NB4 (cell line): ENCODE data around the gene AFF3.

Source experiments
- DNase-seq: peaks from one replicate; pipeline ENCODE4 v3.0.0; 2010; ENCODE audit warnings: low read depth
- H3K4me3 ChIP-seq: one replicate; pipeline ENCODE4 v1.5.1; 2011; ENCODE audit warnings: mild to moderate bottlenecking, low read depth, low read length, moderate library complexity
- CTCF ChIP-seq: IDR thresholded peaks from one replicate; pipeline ENCODE4 v1.5.1; 2012; ENCODE audit warnings: low read depth, low read length
- MAX ChIP-seq: IDR thresholded peaks from 2 replicates; pipeline ENCODE4 v1.6.1; 2011; ENCODE audit warnings: low read depth, low read length
- MYC ChIP-seq: IDR thresholded peaks from 2 replicates; pipeline ENCODE4 v1.6.1; 2011; ENCODE audit warnings: low read depth, low read length
- POLR2A ChIP-seq: IDR thresholded peaks from 2 replicates; pipeline ENCODE4 v1.6.1; 2011; ENCODE audit warnings: mild to moderate bottlenecking; ENCODE audit not compliant: insufficient read length; ENCODE audit errors: extremely low read depth

AFF3 gene

GRCh38 chr2:100053087-100053885 lies 89.1 kb downstream of the AFF3 start:
- no peak for TF ChIP-seq CTCF
- no peak for TF ChIP-seq MYC
- no peak for TF ChIP-seq POLR2A
- TF ChIP-seq MAX: no peak
- DNase-seq: no peak
- H3K4me3 ChIP-seq: no peak overlapping the region

- no peak for DNase-seq
- H3K4me3 ChIP-seq: no peak overlapping the region
- TF ChIP-seq CTCF (no peak), POLR2A (no peak), MAX (no peak), MYC (no peak)
These were observed 89.7 kb downstream of the AFF3 start for GRCh38 chr2:100052650-100053049.

- no peak for TF ChIP-seq POLR2A
- no peak for TF ChIP-seq MAX
- TF ChIP-seq MYC: no peak
- no peak for TF ChIP-seq CTCF
- no peak overlapping the region for H3K4me3 ChIP-seq
- DNase-seq: no peak
These were observed 91.1 kb downstream of the AFF3 start for GRCh38 chr2:100051253-100051652.

GRCh38 chr2:100050685-100051084 lies 91.7 kb downstream of the AFF3 start:
- TF ChIP-seq CTCF (no peak), POLR2A (no peak)
- DNase-seq: no peak
- H3K4me3 ChIP-seq: no peak overlapping the region

GRCh38 chr2:100046961-100047947 lies 95.1 kb downstream of the AFF3 start:
- TF ChIP-seq MYC: no peak
- no peak overlapping the region for H3K4me3 ChIP-seq
- DNase-seq: no peak

- no peak overlapping the region for H3K4me3 ChIP-seq
- TF ChIP-seq CTCF: no peak
- no peak for TF ChIP-seq MAX
- no peak for DNase-seq
These were observed 97.4 kb downstream of the AFF3 start for GRCh38 chr2:100045000-100045399.
